HEK293 (cell line): Measurements from ENCODE around the gene ZBTB48.

Source experiments
- CTCF ChIA-PET: fragments of 350-600 bp; formaldehyde crosslinking; extraction: SDS; loops from one replicate; lab custom pipeline; 2021; ENCODE audit warnings: antibody characterized with exemption; lab: Yijun Ruan, JAX
- POLR2A ChIA-PET: fragments of 300-600 bp; formaldehyde crosslinking; extraction: SDS; loops from one replicate; lab custom pipeline; 2020; ENCODE audit warnings: antibody characterized with exemption, inconsistent platforms; lab: Yijun Ruan, JAX
- H3K27ac ChIP-seq: fragments of 200-500 bp; sonication (Bioruptor generic); 2 replicates; pipeline ENCODE4 v1.5.1; 2014; ENCODE audit warnings: low read depth, low read length, control low read depth, inconsistent platforms; ENCODE audit errors: extremely low read depth
- H3K36me3 ChIP-seq, 2 experiments: fragments of 200-500 bp in 1 of 2; sonication (Bioruptor generic) in 1 of 2; 1 replicate in 1 of 2; 2 replicates in 1 of 2; pipeline ENCODE4 v1.5.1; 2014 to 2017; ENCODE audit warnings: inconsistent platforms in 2 of 2, low read length in 2 of 2; ENCODE audit not compliant: control insufficient read depth in 2 of 2, insufficient read depth in 1 of 2
- H3K4me1 ChIP-seq: fragments of 200-500 bp; sonication (Bioruptor generic); 2 replicates; pipeline ENCODE4 v1.5.1; 2014; ENCODE audit warnings: mild to moderate bottlenecking, low read length, inconsistent platforms; ENCODE audit not compliant: control insufficient read depth, insufficient read depth
- H3K4me3 ChIP-seq: 2 replicates; pipeline ENCODE4 v1.5.1; 2011; ENCODE audit warnings: low read depth, mild to moderate bottlenecking, control low read depth, low read length, moderate library complexity
- H3K9me3 ChIP-seq: fragments of 200-500 bp; sonication (Bioruptor generic); 2 replicates; pipeline ENCODE4 v1.5.1; 2014; ENCODE audit warnings: low read depth, low read length, inconsistent platforms; ENCODE audit not compliant: control insufficient read depth, insufficient read depth
- KLF1 ChIP-seq: fragments of 450-650 bp; formaldehyde crosslinking; IDR thresholded peaks from 2 replicates; pipeline ENCODE4 v1.5.1; 2016; ENCODE audit warnings: missing biosample characterization, missing genetic modification characterization
- KLF10 ChIP-seq: fragments of 450-650 bp; IDR thresholded peaks from 2 replicates; pipeline ENCODE4 v1.5.1; 2018; ENCODE audit warnings: missing biosample characterization, mild to moderate bottlenecking, missing genetic modification characterization
- OVOL3 ChIP-seq: fragments of 450-650 bp; formaldehyde crosslinking; IDR thresholded peaks from 2 replicates; pipeline ENCODE4 v1.5.1; 2016; ENCODE audit warnings: missing biosample characterization, missing genetic modification characterization
- PRDM2 ChIP-seq: fragments of 450-650 bp; formaldehyde crosslinking; IDR thresholded peaks from 2 replicates; pipeline ENCODE4 v1.5.1; 2016; ENCODE audit warnings: missing biosample characterization, missing genetic modification characterization, borderline replicate concordance
- WT1 ChIP-seq: fragments of 450-650 bp; formaldehyde crosslinking; IDR thresholded peaks from 2 replicates; pipeline ENCODE4 v1.5.1; 2016; ENCODE audit warnings: missing biosample characterization, missing genetic modification characterization
- ZBTB1 ChIP-seq: fragments of 450-650 bp; formaldehyde crosslinking; IDR thresholded peaks from 2 replicates; pipeline ENCODE4 v1.5.1; 2016; ENCODE audit warnings: missing biosample characterization, missing genetic modification characterization
- ZBTB20 ChIP-seq: fragments of 450-650 bp; formaldehyde crosslinking; IDR thresholded peaks from 2 replicates; pipeline ENCODE4 v1.5.1; 2016; ENCODE audit warnings: missing biosample characterization, missing genetic modification characterization
- ZBTB26 ChIP-seq: fragments of 450-650 bp; formaldehyde crosslinking; optimal IDR thresholded peaks from 2 replicates; pipeline ENCODE3; 2016; ENCODE audit warnings: missing biosample characterization, mild to moderate bottlenecking, missing genetic modification characterization
- ZBTB7A ChIP-seq: fragments of 450-650 bp; formaldehyde crosslinking; IDR thresholded peaks from 2 replicates; pipeline ENCODE4 v1.5.1; 2016; ENCODE audit warnings: low read depth, missing biosample characterization, missing genetic modification characterization
- ZFHX2 ChIP-seq: fragments of 450-650 bp; formaldehyde crosslinking; conservative IDR thresholded peaks from 2 replicates; pipeline ENCODE4 v1.5.1; 2016; ENCODE audit warnings: missing biosample characterization, missing genetic modification characterization
- ZFP41 ChIP-seq: fragments of 450-650 bp; formaldehyde crosslinking; IDR thresholded peaks from 2 replicates; pipeline ENCODE4 v1.5.1; 2016; ENCODE audit warnings: missing biosample characterization, missing genetic modification characterization, borderline replicate concordance
- ZNF335 ChIP-seq: fragments of 450-650 bp; formaldehyde crosslinking; conservative IDR thresholded peaks from 2 replicates; pipeline ENCODE4 v1.5.1; 2016; ENCODE audit warnings: missing biosample characterization, missing genetic modification characterization
- ZNF561 ChIP-seq: fragments of 450-650 bp; IDR thresholded peaks from 2 replicates; pipeline ENCODE4 v1.5.1; 2018; ENCODE audit warnings: missing biosample characterization, missing genetic modification characterization, borderline replicate concordance
- ZNF600 ChIP-seq: fragments of 450-650 bp; formaldehyde crosslinking; IDR thresholded peaks from 2 replicates; pipeline ENCODE4 v1.5.1; 2016; ENCODE audit warnings: missing biosample characterization, missing genetic modification characterization
- ZNF610 ChIP-seq: fragments of 450-650 bp; formaldehyde crosslinking; IDR thresholded peaks from 2 replicates; pipeline ENCODE4 v1.5.1; 2016; ENCODE audit warnings: missing biosample characterization, missing genetic modification characterization, borderline replicate concordance
- ZNF660 ChIP-seq: fragments of 450-650 bp; IDR thresholded peaks from 2 replicates; pipeline ENCODE4 v1.5.1; 2018; ENCODE audit warnings: missing biosample characterization, mild to moderate bottlenecking, missing genetic modification characterization

Gene ZBTB48

GRCh38 chr1:6554031-6554906 lies 25.5 kb upstream of the ZBTB48 start, which contains the start of gene NOL9 (continued):
- TF ChIP-seq PRDM2 (tag by site-specific recombination): no peak
- TF ChIP-seq ZBTB20: peak; percentile 26; the same call in 1 of the 2 replicates
- TF ChIP-seq KLF10 (tag by site-specific recombination): peak; percentile 68; the same call in 1 of the 2 replicates
- TF ChIP-seq ZNF600 (tag by site-specific recombination): peak; percentile 72
- peak; percentile 95 for TF ChIP-seq ZNF561 (tag by site-specific recombination)
- TF ChIP-seq WT1 (tag by site-specific recombination): peak; percentile 32; the same call in 1 of the 2 replicates
- peak; percentile 47 for TF ChIP-seq ZNF335 (tag by site-specific recombination)
- peak; percentile 55 for TF ChIP-seq ZBTB26
- no peak for TF ChIP-seq OVOL3 (tag by site-specific recombination)
- TF ChIP-seq ZFHX2: 0 out of 2 replicates have a peak, but pooled peaks have one; percentile 11
- TF ChIP-seq ZNF660 (tag by site-specific recombination): peak; percentile 93; the same call in 1 of the 2 replicates
- no peak for TF ChIP-seq ZBTB1 (tag by site-specific recombination)
- peak; percentile 45 for TF ChIP-seq KLF1 (tag by site-specific recombination)
- TF ChIP-seq ZBTB7A (tag by site-specific recombination): no peak
- no peak for TF ChIP-seq ZNF610
- TF ChIP-seq, all 188 proteins: peak for 57

GRCh38 chr1:6554907-6555778 lies 24.7 kb upstream of the ZBTB48 start, which contains the start of gene TAS1R1:
Gene TAS1R1, plus strand, starts transcription at chr1:6555307. Its CDS starts 67 bp downstream, at chr1:6555374.
- Histone ChIP-seq H3K9me3 (no peaks in the 10 kb centered on the region), H3K4me3 (peak within 1 kb of the TSS; percentile 100), H3K36me3 (peaks cover 0 to 16% of the 10 kb centered on the region in 2 experiments; a peak in 1 of 3 replicates), H3K4me1 (no peaks in the 10 kb centered on the region), H3K27ac (peak within 1 kb of the TSS; percentile 60)
- ChIA-PET POLR2A (interaction anchor here (0.7 to 3.9 kb wide), 4 partner anchors 25 to 60 kb away, joined by 3 to 24 read pairs (median 5); partner anchors contain the start of genes KLHL21 and ZBTB48), CTCF (interaction anchor here (0.6 to 1.9 kb wide), 34 partner anchors 9 to 1239 kb away, joined by 3 to 10 read pairs (median 4); partner anchors contain the start of genes KLHL21 and ZBTB48)
- TF ChIP-seq ZNF335 (tag by site-specific recombination) (peak; percentile 19; the same call in 1 of the 2 replicates), ZFP41 (tag by site-specific recombination) (no peak)
